ENCODE results near the gene MUSK. TPM values are rescaled to one million over a fixed set of nuclear protein-coding genes. Genes with fewer than 3 reads are reported as not detected.
A peak's percentile ranks its signal among the peaks of the same experiment; 100 is the strongest.

The MUSK gene
- polyA plus RNA-seq, 2 of the 4 experiments (the other 2 are of a cell fraction), result not detected

DNA sequence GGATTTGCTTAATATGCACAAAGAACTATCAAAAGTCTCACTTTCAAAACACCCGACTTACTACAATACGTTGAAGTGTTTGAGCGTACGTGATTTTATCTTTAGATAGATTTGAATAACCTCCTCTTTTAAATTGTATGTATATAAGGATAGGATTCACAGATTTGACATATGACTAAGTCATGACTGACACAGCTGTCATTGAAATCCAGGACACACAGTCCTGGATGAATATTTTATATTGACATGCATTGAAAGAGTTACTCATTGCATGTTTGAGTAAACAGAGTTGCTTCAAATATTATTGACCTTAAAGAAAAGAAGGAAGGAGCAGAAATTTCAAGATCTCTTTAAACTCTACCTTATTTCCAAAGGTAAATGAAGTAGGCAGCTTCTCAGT, 3.3 kb downstream of the MUSK start:
- CTCF ChIA-PET, result no interaction called here
- POLR2A ChIA-PET, result no interaction called here
- H3K9me3 ChIP-seq, result no peaks in the 10 kb centered on the region
- FAIRE-seq (no peak), DNase-seq (ENCODE audit: low read depth in 1 of 2, low spot score in 1 of 2) (no peak), ATAC-seq (no peak)
- H3K27ac ChIP-seq, result peak overlapping the region in 1 of 2 experiments; percentile 49; a peak in 1 of 6 replicates
- H3K4me2 ChIP-seq, result peak overlapping the region; percentile 43; the same call in 1 of the 3 replicates
- H3K4me3 ChIP-seq, result no peak overlapping the region
- no peak for TF ChIP-seq FOXS1 (CRISPR knock-in tag; IDR thresholded peaks at IDR 0.05)
- no peak for TF ChIP-seq GATA3 (IDR thresholded peaks at IDR 0.05; ENCODE audit: borderline replicate concordance)
- TF ChIP-seq, protein P1, sequence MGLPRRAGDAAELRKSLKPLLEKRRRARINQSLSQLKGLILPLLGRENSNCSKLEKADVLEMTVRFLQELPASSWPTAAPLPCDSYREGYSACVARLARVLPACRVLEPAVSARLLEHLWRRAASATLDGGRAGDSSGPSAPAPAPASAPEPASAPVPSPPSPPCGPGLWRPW (IDR thresholded peaks at IDR 0.05), result no peak
- TF ChIP-seq HDAC2 (IDR thresholded peaks at IDR 0.05), result no peak
- TF ChIP-seq, protein P2, sequence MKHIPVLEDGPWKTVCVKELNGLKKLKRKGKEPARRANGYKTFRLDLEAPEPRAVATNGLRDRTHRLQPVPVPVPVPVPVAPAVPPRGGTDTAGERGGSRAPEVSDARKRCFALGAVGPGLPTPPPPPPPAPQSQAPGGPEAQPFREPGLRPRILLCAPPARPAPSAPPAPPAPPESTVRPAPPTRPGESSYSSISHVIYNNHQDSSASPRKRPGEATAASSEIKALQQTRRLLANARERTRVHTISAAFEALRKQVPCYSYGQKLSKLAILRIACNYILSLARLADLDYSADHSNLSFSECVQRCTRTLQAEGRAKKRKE (CRISPR knock-in tag; IDR thresholded peaks at IDR 0.05; ENCODE audit: low read depth), result no peak
- no peak for TF ChIP-seq PBX3 (IDR thresholded peaks at IDR 0.05)
- TF ChIP-seq HOXB13 (CRISPR knock-in tag; IDR thresholded peaks at IDR 0.05; ENCODE audit: low read depth), result no peak
- no peak for TF ChIP-seq POLR2A (IDR thresholded peaks at IDR 0.05; ENCODE audit: low read length)
- no peak for TF ChIP-seq PHF8 (IDR thresholded peaks at IDR 0.05; ENCODE audit: borderline replicate concordance, low read depth)
- no peak for TF ChIP-seq CHD2 (IDR thresholded peaks at IDR 0.05; ENCODE audit: low read length, partially characterized antibody)
- TF ChIP-seq MYC (IDR thresholded peaks at IDR 0.05; ENCODE audit: borderline replicate concordance, low read length), result no peak
- no peak for TF ChIP-seq EP300 (IDR thresholded peaks at IDR 0.05)
- TF ChIP-seq, protein P3, sequence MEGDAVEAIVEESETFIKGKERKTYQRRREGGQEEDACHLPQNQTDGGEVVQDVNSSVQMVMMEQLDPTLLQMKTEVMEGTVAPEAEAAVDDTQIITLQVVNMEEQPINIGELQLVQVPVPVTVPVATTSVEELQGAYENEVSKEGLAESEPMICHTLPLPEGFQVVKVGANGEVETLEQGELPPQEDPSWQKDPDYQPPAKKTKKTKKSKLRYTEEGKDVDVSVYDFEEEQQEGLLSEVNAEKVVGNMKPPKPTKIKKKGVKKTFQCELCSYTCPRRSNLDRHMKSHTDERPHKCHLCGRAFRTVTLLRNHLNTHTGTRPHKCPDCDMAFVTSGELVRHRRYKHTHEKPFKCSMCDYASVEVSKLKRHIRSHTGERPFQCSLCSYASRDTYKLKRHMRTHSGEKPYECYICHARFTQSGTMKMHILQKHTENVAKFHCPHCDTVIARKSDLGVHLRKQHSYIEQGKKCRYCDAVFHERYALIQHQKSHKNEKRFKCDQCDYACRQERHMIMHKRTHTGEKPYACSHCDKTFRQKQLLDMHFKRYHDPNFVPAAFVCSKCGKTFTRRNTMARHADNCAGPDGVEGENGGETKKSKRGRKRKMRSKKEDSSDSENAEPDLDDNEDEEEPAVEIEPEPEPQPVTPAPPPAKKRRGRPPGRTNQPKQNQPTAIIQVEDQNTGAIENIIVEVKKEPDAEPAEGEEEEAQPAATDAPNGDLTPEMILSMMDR (IDR thresholded peaks at IDR 0.05), result no peak
- TF ChIP-seq CEBPB (IDR thresholded peaks at IDR 0.05), result no peak
- no peak for TF ChIP-seq CHD4 (IDR thresholded peaks at IDR 0.05; ENCODE audit: borderline replicate concordance)
- WGBS (ENCODE audit: missing lambda C conversion rate), result 74% methylated on average over 4 of the region's 4 CpGs
- H3K4me1 ChIP-seq, result peaks cover 12% of the 10 kb centered on the region

DNA sequence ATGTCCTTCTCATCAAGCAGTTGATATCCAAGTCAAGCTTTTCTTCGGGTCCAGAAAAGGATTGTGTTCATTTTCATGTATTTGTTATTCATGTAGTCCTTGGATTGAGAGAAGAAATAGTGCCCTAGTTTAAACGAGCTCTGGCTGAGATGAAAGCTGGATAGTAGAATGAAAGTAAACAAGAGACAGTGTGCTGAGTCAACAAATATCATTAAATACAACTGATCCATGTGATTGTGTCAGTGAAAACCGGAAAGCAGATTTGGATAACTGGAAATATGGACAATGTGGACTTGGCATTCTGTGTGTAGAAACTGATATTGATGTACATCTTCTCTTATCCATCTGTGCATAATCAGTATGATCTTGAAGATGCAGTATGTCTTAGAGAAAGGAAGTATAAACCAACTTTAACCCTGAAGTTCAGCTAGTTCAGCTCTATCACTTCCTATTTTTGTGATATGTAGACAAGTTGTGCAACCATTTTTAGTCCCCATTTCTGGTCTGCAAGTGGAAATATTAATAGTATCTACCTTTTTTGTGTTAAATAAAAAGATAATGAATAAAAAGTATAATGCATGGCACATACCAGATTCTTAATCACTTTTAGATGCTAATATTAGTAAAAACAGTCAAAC, 4.4 kb downstream of the MUSK start:
- Histone ChIP-seq H3K4me3 (no peak overlapping the region), H3K27ac (no peak overlapping the region; a peak in 1 of 6 replicates), H3K9me3 (no peaks in the 10 kb centered on the region), H3K4me2 (no peak overlapping the region), H3K4me1 (peaks cover 12% of the 10 kb centered on the region)
- ATAC-seq (no peak), FAIRE-seq (no peak), DNase-seq (ENCODE audit: low read depth in 1 of 2, low spot score in 1 of 2) (no peak)
- 55% methylated on average over 3 of the region's 3 CpGs for WGBS (ENCODE audit: missing lambda C conversion rate)
- ChIA-PET CTCF (no interaction called here), POLR2A (no interaction called here)
- TF ChIP-seq HDAC2 (IDR thresholded peaks at IDR 0.05) (no peak), PBX3 (IDR thresholded peaks at IDR 0.05) (no peak), CBX8 (IDR thresholded peaks at IDR 0.05) (no peak), MAFK (IDR thresholded peaks at IDR 0.05; ENCODE audit: partially characterized antibody) (peak; percentile 92)

GRCh38 chr9:110687497-110687896, 18.9 kb downstream of the MUSK start:
- DNase-seq (ENCODE audit: low read depth in 1 of 2, low spot score in 1 of 2) (peak in 1 of 2 experiments; percentile 10), ATAC-seq (no peak), FAIRE-seq (no peak)
- H3K4me1 ChIP-seq, result no peaks in the 10 kb centered on the region
- no peak overlapping the region for H3K27ac ChIP-seq
- H3K9me3 ChIP-seq, result no peaks in the 10 kb centered on the region
- ChIA-PET CTCF (interaction anchor here (0.7 kb wide), 1 partner anchor 340 kb away, joined by 3 read pairs; no protein-coding TSS in a partner anchor), POLR2A (no interaction called here)
- H3K4me2 ChIP-seq, result no peak overlapping the region
- 90% methylated on average over 4 of the region's 4 CpGs for whole genome bisulfite sequencing (ENCODE audit: missing lambda C conversion rate)
- H3K4me3 ChIP-seq, result no peak overlapping the region
- TF ChIP-seq KDM1A (IDR thresholded peaks at IDR 0.05; ENCODE audit: low read depth) (no peak), CBX2 (IDR thresholded peaks at IDR 0.05; ENCODE audit: borderline replicate concordance, low read depth) (no peak), HOXB5 (CRISPR knock-in tag; IDR thresholded peaks at IDR 0.05) (no peak), FOSB (CRISPR knock-in tag; IDR thresholded peaks at IDR 0.05) (no peak), CEBPB (IDR thresholded peaks at IDR 0.05) (no peak), PHF8 (IDR thresholded peaks at IDR 0.05; ENCODE audit: borderline replicate concordance, low read depth) (no peak), E2F6 (IDR thresholded peaks at IDR 0.05; ENCODE audit: borderline replicate concordance, low read depth) (no peak), TP53 (CRISPR knock-in tag; IDR thresholded peaks at IDR 0.05) (no peak), RAD21 (conservative IDR thresholded peaks at IDR 0.05 in 1 of 2, IDR thresholded peaks at IDR 0.05 in 1 of 2) (no peak), RCOR1 (IDR thresholded peaks at IDR 0.05; ENCODE audit: low read depth, low read length) (no peak), POLR2AphosphoS2 (conservative IDR thresholded peaks at IDR 0.05; ENCODE audit: low read length) (no peak)
- TF ChIP-seq, protein P4, sequence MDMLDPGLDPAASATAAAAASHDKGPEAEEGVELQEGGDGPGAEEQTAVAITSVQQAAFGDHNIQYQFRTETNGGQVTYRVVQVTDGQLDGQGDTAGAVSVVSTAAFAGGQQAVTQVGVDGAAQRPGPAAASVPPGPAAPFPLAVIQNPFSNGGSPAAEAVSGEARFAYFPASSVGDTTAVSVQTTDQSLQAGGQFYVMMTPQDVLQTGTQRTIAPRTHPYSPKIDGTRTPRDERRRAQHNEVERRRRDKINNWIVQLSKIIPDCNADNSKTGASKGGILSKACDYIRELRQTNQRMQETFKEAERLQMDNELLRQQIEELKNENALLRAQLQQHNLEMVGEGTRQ (IDR thresholded peaks at IDR 0.05), result no peak
- TF ChIP-seq, protein P2 (CRISPR knock-in tag; IDR thresholded peaks at IDR 0.05; ENCODE audit: low read depth), result no peak
